H9 (cell line): ENCODE measurements around the gene CDHR5. TPM values are rescaled to one million over a fixed set of nuclear protein-coding genes. Genes with fewer than 3 reads are reported as not detected.

Source experiments
- DNase-seq: peaks from one replicate; pipeline ENCODE4 v3.0.0-alpha.2; 2017
- H2AFZ ChIP-seq: one replicate; pipeline ENCODE4 v1.6.1; 2013; ENCODE audit warnings: mild to moderate bottlenecking, low read length, control low read depth, moderate library complexity
- H2AK5ac ChIP-seq: 2 replicates; pipeline ENCODE4 v1.6.1; 2013; ENCODE audit warnings: low read length, control low read depth, mixed read lengths; ENCODE audit not compliant: insufficient read length
- H2BK120ac ChIP-seq: one replicate; pipeline ENCODE4 v1.6.1; 2013; ENCODE audit warnings: low read depth, mild to moderate bottlenecking, low read length, control low read depth, inconsistent platforms; ENCODE audit not compliant: poor library complexity, severe bottlenecking
- H2BK12ac ChIP-seq: 2 replicates; pipeline ENCODE4 v1.6.1; 2013; ENCODE audit warnings: low read length, control low read depth, mixed read lengths, low read depth; ENCODE audit not compliant: insufficient read length
- H2BK15ac ChIP-seq: 2 replicates; pipeline ENCODE4 v1.6.1; 2013; ENCODE audit warnings: low read depth, low read length, control low read depth
- H2BK20ac ChIP-seq: one replicate; pipeline ENCODE4 v1.6.1; 2013; ENCODE audit warnings: low read depth, mild to moderate bottlenecking, low read length, control low read depth, inconsistent platforms; ENCODE audit not compliant: poor library complexity, severe bottlenecking
- H2BK5ac ChIP-seq: 2 replicates; pipeline ENCODE4 v1.6.1; 2013; ENCODE audit warnings: low read length, control low read depth, mixed read lengths; ENCODE audit not compliant: insufficient read length
- H3K14ac ChIP-seq: 2 replicates; pipeline ENCODE4 v1.6.1; 2013; ENCODE audit warnings: low read length, control low read depth; ENCODE audit not compliant: insufficient read depth
- H3K18ac ChIP-seq: 2 replicates; pipeline ENCODE4 v1.6.1; 2013; ENCODE audit warnings: low read depth, mild to moderate bottlenecking, mixed read lengths, low read length, control low read depth; ENCODE audit not compliant: insufficient read length
- H3K23ac ChIP-seq: 2 replicates; pipeline ENCODE4 v1.6.1; 2013; ENCODE audit warnings: low read length, control low read depth, mixed read lengths, low read depth; ENCODE audit not compliant: insufficient read length
- H3K23me2 ChIP-seq: 2 replicates; pipeline ENCODE4 v1.6.1; 2013; ENCODE audit warnings: low read depth, mild to moderate bottlenecking, mixed read lengths, low read length, control low read depth; ENCODE audit not compliant: insufficient read length, poor library complexity, severe bottlenecking
- H3K27ac ChIP-seq: 2 replicates; pipeline ENCODE4 v1.5.1; 2013; ENCODE audit warnings: low read length, control low read depth, mixed read lengths, low read depth; ENCODE audit not compliant: insufficient read length
- H3K27me3 ChIP-seq: 2 replicates; pipeline ENCODE4 v1.6.1; 2013; ENCODE audit warnings: low read length, control low read depth, inconsistent platforms; ENCODE audit not compliant: insufficient read depth
- H3K4ac ChIP-seq: 2 replicates; pipeline ENCODE4 v1.6.1; 2013; ENCODE audit warnings: low read depth, mild to moderate bottlenecking, control low read depth, inconsistent platforms, low read length, moderate library complexity
- H3K4me1 ChIP-seq: 2 replicates; pipeline ENCODE4 v1.6.1; 2013; ENCODE audit warnings: low read length, control low read depth, inconsistent platforms; ENCODE audit not compliant: insufficient read depth
- H3K4me2 ChIP-seq: 2 replicates; pipeline ENCODE4 v1.6.1; 2013; ENCODE audit warnings: low read length, control low read depth, mixed read lengths; ENCODE audit not compliant: insufficient read length, insufficient read depth
- H3K56ac ChIP-seq: 2 replicates; pipeline ENCODE4 v1.6.1; 2013; ENCODE audit warnings: low read depth, mild to moderate bottlenecking, mixed read lengths, low read length, control low read depth; ENCODE audit not compliant: insufficient read length
- H3K79me1 ChIP-seq: 2 replicates; pipeline ENCODE4 v1.6.1; 2013; ENCODE audit warnings: low read depth, mild to moderate bottlenecking, moderate library complexity, low read length, control low read depth, inconsistent platforms; ENCODE audit not compliant: insufficient read depth, poor library complexity, severe bottlenecking
- H3K79me2 ChIP-seq: 2 replicates; pipeline ENCODE4 v1.6.1; 2013; ENCODE audit warnings: low read length, control low read depth, inconsistent platforms; ENCODE audit not compliant: insufficient read depth
- H3K9ac ChIP-seq: 2 replicates; pipeline ENCODE4 v1.6.1; 2013; ENCODE audit warnings: low read length, control low read depth, mixed read lengths; ENCODE audit not compliant: insufficient read length; ENCODE audit errors: extremely low read depth
- H3K9me3 ChIP-seq: one replicate; pipeline ENCODE4 v1.6.1; 2013; ENCODE audit warnings: low read depth, low read length, inconsistent platforms; ENCODE audit not compliant: control insufficient read depth
- H3T11ph ChIP-seq: one replicate; pipeline ENCODE4 v1.6.1; 2013; ENCODE audit warnings: mild to moderate bottlenecking, low read length, control low read depth, inconsistent platforms
- H4K20me1 ChIP-seq: one replicate; pipeline ENCODE4 v1.6.1; 2013; ENCODE audit not compliant: control insufficient read depth, insufficient read length, insufficient read depth
- H4K5ac ChIP-seq: 2 replicates; pipeline ENCODE4 v1.6.1; 2013; ENCODE audit warnings: low read depth, mild to moderate bottlenecking, mixed read lengths, low read length, control low read depth; ENCODE audit not compliant: insufficient read length
- H4K8ac ChIP-seq: replicated peaks from 2 replicates; pipeline ENCODE4 v1.6.1; 2013; ENCODE audit warnings: low read length, control low read depth, mixed read lengths, low read depth; ENCODE audit not compliant: insufficient read length
- H4K91ac ChIP-seq: 2 replicates; pipeline ENCODE4 v1.6.1; 2013; ENCODE audit warnings: low read depth, mild to moderate bottlenecking, moderate library complexity, mixed read lengths, low read length, control low read depth; ENCODE audit not compliant: insufficient read length
- H3K27ac Mint-ChIP-seq, 3 experiments: 2 replicates in 2 of 3; 3 replicates in 1 of 3; pipeline ENCODE4 v1.8.0; 2020 to 2021; ENCODE audit warnings: mixed read lengths in 3 of 3, mild to moderate bottlenecking in 1 of 3, moderate library complexity in 1 of 3
- H3K27me3 Mint-ChIP-seq: 2 replicates; pipeline ENCODE4 v1.8.0; 2021; ENCODE audit warnings: low read depth, mild to moderate bottlenecking, moderate library complexity, mixed read lengths
- H3K36me3 Mint-ChIP-seq, 3 experiments: 2 replicates in 2 of 3; 3 replicates in 1 of 3; pipeline ENCODE4 v1.8.0; 2020 to 2021; ENCODE audit warnings: low read depth in 3 of 3, mixed read lengths in 3 of 3; ENCODE audit not compliant: insufficient read depth in 1 of 3
- H3K4me1 Mint-ChIP-seq, 2 experiments: 2 replicates each; pipeline ENCODE4 v1.8.0; 2020; ENCODE audit warnings: mixed read lengths in 2 of 2
- H3K4me3 Mint-ChIP-seq, 2 experiments: 2 replicates in 1 of 2; 3 replicates in 1 of 2; pipeline ENCODE4 v1.8.0; 2020 to 2021; ENCODE audit warnings: mild to moderate bottlenecking in 2 of 2, mixed read lengths in 2 of 2, moderate library complexity in 1 of 2
- H3K9me3 Mint-ChIP-seq, 2 experiments: 2 replicates in 1 of 2; 3 replicates in 1 of 2; pipeline ENCODE4 v1.8.0; 2020; ENCODE audit warnings: mild to moderate bottlenecking in 2 of 2, mixed read lengths in 2 of 2, moderate library complexity in 1 of 2
- WGBS: extraction: QIAGEN DNeasy Blood & Tissue Kit; methylation state at CpG from one replicate; pipeline ENCODE4 v1.1.7; 2013; ENCODE audit warnings: missing lambda C conversion rate, low lambda C conversion rate, mixed read lengths; ENCODE audit not compliant: insufficient read length; ENCODE audit errors: extremely low coverage; 5-methylcytosine and 5-hydroxymethylcytosine counted together
- long read RNA-seq: library from polyadenylated mRNA; unstranded; transcript quantifications from one replicate; pipeline ENCODE4 v2.0.0, GENCODE V29; 2020
- total RNA-seq: library from RNA; stranded (reverse); gene quantifications from 2 replicates; pipeline ENCODE4 v1.2.1, GENCODE V29; 2021
- TF ChIP-seq, protein P1 (sequence below): fragments of 200-600 bp; sonication (generic); conservative IDR thresholded peaks from 3 replicates; pipeline ENCODE4 v1.8.0; 2021; ENCODE audit warnings: antibody characterized with exemption, mild to moderate bottlenecking

Gene CDHR5, protein sequence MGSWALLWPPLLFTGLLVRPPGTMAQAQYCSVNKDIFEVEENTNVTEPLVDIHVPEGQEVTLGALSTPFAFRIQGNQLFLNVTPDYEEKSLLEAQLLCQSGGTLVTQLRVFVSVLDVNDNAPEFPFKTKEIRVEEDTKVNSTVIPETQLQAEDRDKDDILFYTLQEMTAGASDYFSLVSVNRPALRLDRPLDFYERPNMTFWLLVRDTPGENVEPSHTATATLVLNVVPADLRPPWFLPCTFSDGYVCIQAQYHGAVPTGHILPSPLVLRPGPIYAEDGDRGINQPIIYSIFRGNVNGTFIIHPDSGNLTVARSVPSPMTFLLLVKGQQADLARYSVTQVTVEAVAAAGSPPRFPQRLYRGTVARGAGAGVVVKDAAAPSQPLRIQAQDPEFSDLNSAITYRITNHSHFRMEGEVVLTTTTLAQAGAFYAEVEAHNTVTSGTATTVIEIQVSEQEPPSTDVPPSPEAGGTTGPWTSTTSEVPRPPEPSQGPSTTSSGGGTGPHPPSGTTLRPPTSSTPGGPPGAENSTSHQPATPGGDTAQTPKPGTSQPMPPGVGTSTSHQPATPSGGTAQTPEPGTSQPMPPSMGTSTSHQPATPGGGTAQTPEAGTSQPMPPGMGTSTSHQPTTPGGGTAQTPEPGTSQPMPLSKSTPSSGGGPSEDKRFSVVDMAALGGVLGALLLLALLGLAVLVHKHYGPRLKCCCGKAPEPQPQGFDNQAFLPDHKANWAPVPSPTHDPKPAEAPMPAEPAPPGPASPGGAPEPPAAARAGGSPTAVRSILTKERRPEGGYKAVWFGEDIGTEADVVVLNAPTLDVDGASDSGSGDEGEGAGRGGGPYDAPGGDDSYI
- 0.46 TPM in 1 of 2 replicates, not detected in the other for total RNA-seq
- long read RNA-seq, result 0 reads

GRCh38 chr11:624705-625635 lies at the start of gene CDHR5:
TSS of gene CDHR5 (minus strand) at chr11:624955. CDS start at chr11:624902, 53 bp downstream.
- no peak for DNase-seq
- no peaks in the 10 kb centered on the region for H3K23me2 ChIP-seq
- peaks cover 6% of the 10 kb centered on the region; the same call in 1 of the 2 replicates for H3K27me3 ChIP-seq
- no peak within 1 kb of the TSS for H4K8ac ChIP-seq
- H2AK5ac ChIP-seq, result no peak within 1 kb of the TSS
- TF ChIP-seq, protein P1, sequence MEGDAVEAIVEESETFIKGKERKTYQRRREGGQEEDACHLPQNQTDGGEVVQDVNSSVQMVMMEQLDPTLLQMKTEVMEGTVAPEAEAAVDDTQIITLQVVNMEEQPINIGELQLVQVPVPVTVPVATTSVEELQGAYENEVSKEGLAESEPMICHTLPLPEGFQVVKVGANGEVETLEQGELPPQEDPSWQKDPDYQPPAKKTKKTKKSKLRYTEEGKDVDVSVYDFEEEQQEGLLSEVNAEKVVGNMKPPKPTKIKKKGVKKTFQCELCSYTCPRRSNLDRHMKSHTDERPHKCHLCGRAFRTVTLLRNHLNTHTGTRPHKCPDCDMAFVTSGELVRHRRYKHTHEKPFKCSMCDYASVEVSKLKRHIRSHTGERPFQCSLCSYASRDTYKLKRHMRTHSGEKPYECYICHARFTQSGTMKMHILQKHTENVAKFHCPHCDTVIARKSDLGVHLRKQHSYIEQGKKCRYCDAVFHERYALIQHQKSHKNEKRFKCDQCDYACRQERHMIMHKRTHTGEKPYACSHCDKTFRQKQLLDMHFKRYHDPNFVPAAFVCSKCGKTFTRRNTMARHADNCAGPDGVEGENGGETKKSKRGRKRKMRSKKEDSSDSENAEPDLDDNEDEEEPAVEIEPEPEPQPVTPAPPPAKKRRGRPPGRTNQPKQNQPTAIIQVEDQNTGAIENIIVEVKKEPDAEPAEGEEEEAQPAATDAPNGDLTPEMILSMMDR, result no peak
- H4K20me1 ChIP-seq, result no peaks in the 10 kb centered on the region
- no peak within 1 kb of the TSS for H2BK12ac ChIP-seq
- no peak within 1 kb of the TSS for H2BK15ac ChIP-seq
- H3K4me2 ChIP-seq, result no peak within 1 kb of the TSS
- H3K79me1 ChIP-seq, result no peaks in the 10 kb centered on the region
- Mint-ChIP-seq H3K27me3 (peaks cover 28% of the 10 kb centered on the region), H3K27ac (no peak within 1 kb of the TSS), H3K4me3 (no peak within 1 kb of the TSS), H3K4me1 (peaks cover 9 to 24% of the 10 kb centered on the region in 2 experiments), H3K9me3 (no peaks in the 10 kb centered on the region; a peak in 1 of 5 replicates), H3K36me3 (peaks cover 0 to 3% (median 0%) of the 10 kb centered on the region in 3 experiments; a peak in 3 of 7 replicates)
- no peak within 1 kb of the TSS for H3K18ac ChIP-seq
- no peak within 1 kb of the TSS for H3K56ac ChIP-seq
- H3K23ac ChIP-seq, result no peak within 1 kb of the TSS
- no CpG with 5 or more reads among the region's 33 CpGs for WGBS
- no peak within 1 kb of the TSS for H2BK20ac ChIP-seq
- no peaks in the 10 kb centered on the region for H3K9me3 ChIP-seq
- no peak within 1 kb of the TSS for H3K27ac ChIP-seq
- no peaks in the 10 kb centered on the region for H3K79me2 ChIP-seq
- no peak within 1 kb of the TSS for H2BK120ac ChIP-seq
- H4K5ac ChIP-seq, result no peak within 1 kb of the TSS
- no peak within 1 kb of the TSS; the same call in 1 of the 2 replicates for H3K14ac ChIP-seq
- H3K4me1 ChIP-seq, result no peaks in the 10 kb centered on the region
- H3K4ac ChIP-seq, result no peak within 1 kb of the TSS
- H2BK5ac ChIP-seq, result no peak within 1 kb of the TSS
- no peak within 1 kb of the TSS for H3K9ac ChIP-seq
- H3T11ph ChIP-seq, result no peak within 1 kb of the TSS
- no peak within 1 kb of the TSS for H2AFZ ChIP-seq
- no peak within 1 kb of the TSS for H4K91ac ChIP-seq
